ENCODE data around the gene CDYL. TPM values are rescaled to one million over a fixed set of nuclear protein-coding genes. Genes with fewer than 3 reads are reported as not detected.

Gene CDYL
- total RNA-seq, 3 donors from 2014 or later (not counting 1 experiment from before 2014, with no cell fraction given): 81.3 to 101 (median 83.8) TPM

DNA sequence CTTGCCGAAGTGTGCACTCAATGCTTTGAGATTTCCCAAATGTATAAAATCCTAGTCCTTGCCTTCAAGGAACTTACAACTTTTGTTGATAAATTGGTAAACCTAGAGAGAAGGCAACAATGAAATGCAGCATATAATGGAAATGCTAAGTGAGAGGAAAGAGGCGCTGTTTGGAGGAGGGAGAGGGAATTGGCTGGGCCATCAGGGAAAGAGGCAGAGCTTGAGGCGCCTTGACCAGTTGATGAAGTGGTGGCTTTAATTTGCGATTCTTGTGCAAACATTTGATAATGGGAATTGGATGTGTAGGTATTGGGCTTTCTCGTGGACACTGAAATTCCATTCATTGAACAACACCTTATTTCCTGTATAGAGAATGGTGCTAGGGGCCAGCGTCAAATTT is 1.9 kb upstream of the CDYL start:
- no peaks in the 10 kb centered on the region for H3K27me3 Mint-ChIP-seq (ENCODE audit: low read depth in 2 of 2)
- TF ChIP-seq, protein P1, sequence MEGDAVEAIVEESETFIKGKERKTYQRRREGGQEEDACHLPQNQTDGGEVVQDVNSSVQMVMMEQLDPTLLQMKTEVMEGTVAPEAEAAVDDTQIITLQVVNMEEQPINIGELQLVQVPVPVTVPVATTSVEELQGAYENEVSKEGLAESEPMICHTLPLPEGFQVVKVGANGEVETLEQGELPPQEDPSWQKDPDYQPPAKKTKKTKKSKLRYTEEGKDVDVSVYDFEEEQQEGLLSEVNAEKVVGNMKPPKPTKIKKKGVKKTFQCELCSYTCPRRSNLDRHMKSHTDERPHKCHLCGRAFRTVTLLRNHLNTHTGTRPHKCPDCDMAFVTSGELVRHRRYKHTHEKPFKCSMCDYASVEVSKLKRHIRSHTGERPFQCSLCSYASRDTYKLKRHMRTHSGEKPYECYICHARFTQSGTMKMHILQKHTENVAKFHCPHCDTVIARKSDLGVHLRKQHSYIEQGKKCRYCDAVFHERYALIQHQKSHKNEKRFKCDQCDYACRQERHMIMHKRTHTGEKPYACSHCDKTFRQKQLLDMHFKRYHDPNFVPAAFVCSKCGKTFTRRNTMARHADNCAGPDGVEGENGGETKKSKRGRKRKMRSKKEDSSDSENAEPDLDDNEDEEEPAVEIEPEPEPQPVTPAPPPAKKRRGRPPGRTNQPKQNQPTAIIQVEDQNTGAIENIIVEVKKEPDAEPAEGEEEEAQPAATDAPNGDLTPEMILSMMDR (IDR thresholded peaks at IDR 0.05): no peak
- H3K9me3 Mint-ChIP-seq: no peaks in the 10 kb centered on the region
- no peak for DNase-seq
- no peak for ATAC-seq
- H3K4me1 Mint-ChIP-seq: peaks cover 33 to 37% of the 10 kb centered on the region in 2 donors
- Histone ChIP-seq H3K27ac (ENCODE audit: low read length) (no peak overlapping the region), H3K9me3 (ENCODE audit: control insufficient read depth, insufficient read depth, low read length) (no peaks in the 10 kb centered on the region), H3K27me3 (ENCODE audit: control insufficient read depth, insufficient read depth, low read length) (no peaks in the 10 kb centered on the region), H3K36me3 (ENCODE audit: control insufficient read depth, insufficient read depth, low read length) (no peaks in the 10 kb centered on the region), H3K4me1 (ENCODE audit: control insufficient read depth, insufficient read depth, low read length) (peaks cover 10% of the 10 kb centered on the region), H3K4me3 (ENCODE audit: low read length) (peak overlapping the region; percentile 48)
- WGBS (ENCODE audit: insufficient coverage): 62% methylated on average over 5 of the region's 6 CpGs
- peak overlapping the region; percentile 88 to 95 for H3K27ac Mint-ChIP-seq
- peak overlapping the region; percentile 97 for H3K4me3 Mint-ChIP-seq
- H3K36me3 Mint-ChIP-seq: no peaks in the 10 kb centered on the region
- intact Hi-C loops (cut with micrococcal nuclease): loop anchor here (10.0 kb wide), 4 partner anchors 141 to 759 kb away; partner anchors contain the start of gene ECI2

GRCh38 chr6:4774715-4775493 is 1.3 kb upstream of the CDYL start:
- WGBS (ENCODE audit: insufficient coverage): 3% methylated on average over 47 of the region's 47 CpGs
- Histone ChIP-seq H3K27me3 (ENCODE audit: control insufficient read depth, insufficient read depth, low read length) (no peaks in the 10 kb centered on the region), H3K27ac (ENCODE audit: low read length) (peak overlapping the region; percentile 39), H3K36me3 (ENCODE audit: control insufficient read depth, insufficient read depth, low read length) (no peaks in the 10 kb centered on the region), H3K4me1 (ENCODE audit: control insufficient read depth, insufficient read depth, low read length) (peaks cover 10% of the 10 kb centered on the region), H3K4me3 (ENCODE audit: low read length) (peak overlapping the region; percentile 48), H3K9me3 (ENCODE audit: control insufficient read depth, insufficient read depth, low read length) (no peaks in the 10 kb centered on the region)
- no peaks in the 10 kb centered on the region for H3K9me3 Mint-ChIP-seq
- H3K4me1 Mint-ChIP-seq: peaks cover 37 to 43% of the 10 kb centered on the region in 2 donors
- ATAC-seq (no peak), DNase-seq (peak; percentile 40 to 54)
- H3K4me3 Mint-ChIP-seq: peak overlapping the region; percentile 97
- H3K27ac Mint-ChIP-seq: peak overlapping the region; percentile 88 to 95
- no peaks in the 10 kb centered on the region for H3K36me3 Mint-ChIP-seq
- intact Hi-C loops (cut with micrococcal nuclease): loop anchor here (5.0 to 10.0 kb wide), 6 partner anchors 140 to 760 kb away; partner anchors contain the start of genes ECI2 and RPP40
- TF ChIP-seq, protein P1 (IDR thresholded peaks at IDR 0.05): no peak
- no peaks in the 10 kb centered on the region for H3K27me3 Mint-ChIP-seq (ENCODE audit: low read depth in 2 of 2)

- Histone ChIP-seq H3K27ac (ENCODE audit: low read length) (peak overlapping the region; percentile 46), H3K36me3 (ENCODE audit: control insufficient read depth, insufficient read depth, low read length) (no peaks in the 10 kb centered on the region), H3K9me3 (ENCODE audit: control insufficient read depth, insufficient read depth, low read length) (no peaks in the 10 kb centered on the region), H3K4me3 (ENCODE audit: low read length) (peak overlapping the region; percentile 48), H3K4me1 (ENCODE audit: control insufficient read depth, insufficient read depth, low read length) (peaks cover 10% of the 10 kb centered on the region), H3K27me3 (ENCODE audit: control insufficient read depth, insufficient read depth, low read length) (no peaks in the 10 kb centered on the region)
- H3K27ac Mint-ChIP-seq: peak overlapping the region in 1 of 2 donors; percentile 95
- no peaks in the 10 kb centered on the region for H3K27me3 Mint-ChIP-seq (ENCODE audit: low read depth in 2 of 2)
- no peaks in the 10 kb centered on the region for H3K9me3 Mint-ChIP-seq
- peaks cover 41 to 45% of the 10 kb centered on the region in 2 donors for H3K4me1 Mint-ChIP-seq
- DNase-seq: peak in 1 of 2 donors; percentile 84
- under 1% methylated on average over 88 of the region's 88 CpGs for WGBS (ENCODE audit: insufficient coverage)
- H3K36me3 Mint-ChIP-seq: no peaks in the 10 kb centered on the region
- peak overlapping the region; percentile 97 for H3K4me3 Mint-ChIP-seq
- peak; percentile 56 to 79 (median 72) for ATAC-seq
- intact Hi-C loops (cut with micrococcal nuclease): loop anchor here (2.0 to 10.0 kb wide), 7 partner anchors 15 to 761 kb away; partner anchors contain the start of genes ECI2 and RPP40
- TF ChIP-seq, protein P1 (IDR thresholded peaks at IDR 0.05): no peak
These were observed 592 bp upstream of the CDYL start for GRCh38 chr6:4775494-4776130.

Measured in natural killer cell (primary cell).